Measurements from ENCODE around the gene DTNBP1.

Gene DTNBP1

DNA sequence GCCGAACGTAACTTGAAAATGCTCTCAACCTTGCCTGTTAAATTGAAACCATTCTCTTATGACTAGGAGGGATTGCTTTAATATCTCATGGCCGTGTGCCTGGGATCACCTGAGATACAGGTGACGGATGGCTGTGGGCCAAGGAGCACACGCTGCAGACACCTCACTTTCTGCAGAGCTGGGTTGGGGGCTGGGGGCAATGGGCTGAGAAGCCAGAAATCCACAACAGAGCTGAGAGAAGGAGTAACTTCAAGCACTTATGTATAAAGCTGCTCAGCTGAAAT, 170.9 kb downstream of the DTNBP1 start:
- H3K4me3 ChIP-seq (ENCODE audit: low read depth, low read length): no peak overlapping the region
- DNase-seq: no peak
- no peak for TF ChIP-seq CTCF (IDR thresholded peaks at IDR 0.05; ENCODE audit: low read depth, low read length, missing control alignments)
- no peak overlapping the region for H3K27ac ChIP-seq
- peaks cover 19% of the 10 kb centered on the region for H3K36me3 ChIP-seq (replicated peaks)
- H3K27me3 ChIP-seq (replicated peaks): no peaks in the 10 kb centered on the region
- in situ Hi-C loops (cut with HindIII; ENCODE audit: low pct_ligation_motif_present, low sequenced_read_pairs): no loop called here

- peak; percentile 60 for DNase-seq
- peak; percentile 99 for TF ChIP-seq CTCF (IDR thresholded peaks at IDR 0.05; ENCODE audit: low read depth, low read length, missing control alignments)
- H3K27me3 ChIP-seq (replicated peaks): no peaks in the 10 kb centered on the region
- H3K4me3 ChIP-seq (ENCODE audit: low read depth, low read length): no peak overlapping the region
- peaks cover 14% of the 10 kb centered on the region for H3K36me3 ChIP-seq (replicated peaks)
- in situ Hi-C loops (cut with HindIII; ENCODE audit: low pct_ligation_motif_present, low sequenced_read_pairs): no loop called here
- H3K27ac ChIP-seq: peak overlapping the region; percentile 19
These were observed 171.4 kb downstream of the DTNBP1 start for GRCh38 chr6:15491255-15491985.

DNA sequence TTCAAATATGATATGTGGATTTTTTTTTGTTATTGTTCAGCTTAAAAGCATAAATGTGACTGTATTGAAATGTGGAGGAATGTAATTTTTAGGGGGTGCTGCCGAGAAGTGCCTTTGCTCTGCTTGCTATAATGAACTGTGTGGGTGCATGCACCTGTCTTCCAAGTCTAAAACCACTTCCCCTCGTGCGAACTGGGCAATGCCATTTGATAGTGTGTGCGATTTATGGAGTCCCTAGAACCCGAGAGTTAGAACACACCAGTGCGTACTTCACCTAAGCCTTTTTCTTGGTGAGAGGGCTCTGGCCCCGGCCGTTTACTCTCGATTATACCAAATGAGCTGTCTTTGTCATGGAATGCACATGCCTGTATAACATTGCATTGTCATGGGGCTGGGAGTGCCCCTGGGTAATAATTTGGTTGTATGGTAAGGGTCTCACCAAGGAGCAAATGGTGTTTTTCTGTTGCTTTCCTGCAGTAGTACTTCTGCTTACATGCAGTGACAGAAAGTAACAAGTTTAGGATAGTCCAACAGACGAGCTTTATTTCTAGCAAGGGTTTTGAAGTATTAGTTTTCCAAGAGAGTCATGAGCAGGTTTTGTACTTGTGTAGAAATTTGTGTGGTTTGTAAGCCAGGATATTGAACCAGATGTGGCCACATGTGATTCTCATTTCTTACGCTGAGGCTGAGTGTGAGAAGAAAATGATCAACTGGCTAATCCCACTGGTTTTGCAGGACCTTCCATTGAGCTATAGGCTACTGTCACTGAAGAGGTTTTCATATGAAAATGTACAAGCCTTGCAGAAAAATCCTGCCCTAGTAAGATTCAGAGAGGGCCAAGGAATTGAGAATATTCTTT, 172.4 kb downstream of the DTNBP1 start:
- no peak overlapping the region for H3K27ac ChIP-seq

DNA sequence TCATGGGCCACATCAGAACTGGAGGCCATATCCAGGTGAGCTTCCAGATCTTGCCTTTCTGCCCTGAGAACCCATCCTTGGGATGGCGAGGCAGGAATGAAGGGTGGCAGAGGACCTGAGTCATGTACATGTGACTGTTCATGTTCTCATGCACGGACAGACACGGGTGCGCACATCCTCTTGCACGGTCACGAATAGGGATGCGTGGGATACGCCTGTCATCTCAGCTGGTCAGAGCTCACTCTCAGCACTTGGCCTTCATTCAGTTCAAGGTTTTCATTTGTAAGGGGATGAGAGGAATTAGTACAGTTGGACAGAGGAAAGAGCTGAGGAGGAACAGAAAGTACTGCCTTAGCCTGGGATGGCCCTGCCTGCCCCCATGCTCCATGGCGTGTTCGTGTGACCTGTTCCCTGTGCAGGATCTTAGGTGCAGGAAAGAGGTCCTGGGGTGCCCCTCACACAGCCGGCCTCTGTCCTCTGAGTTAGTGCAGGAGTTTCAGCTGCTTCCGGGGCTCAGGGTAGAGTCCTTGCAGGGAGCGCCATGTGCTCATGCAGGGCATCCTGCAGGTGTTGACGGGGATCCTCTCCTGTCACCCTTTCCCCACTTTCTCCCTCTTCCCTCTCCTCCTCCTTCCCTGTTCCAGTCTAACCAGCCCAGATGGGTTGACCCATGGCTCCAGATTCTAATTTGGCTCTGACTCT, 173.4 kb downstream of the DTNBP1 start:
- Histone ChIP-seq H3K36me3 (replicated peaks) (peaks cover 12% of the 10 kb centered on the region), H3K27ac (no peak overlapping the region), H3K27me3 (replicated peaks) (no peaks in the 10 kb centered on the region), H3K4me3 (ENCODE audit: low read depth, low read length) (no peak overlapping the region)
- no peak for DNase-seq
- TF ChIP-seq CTCF (IDR thresholded peaks at IDR 0.05; ENCODE audit: low read depth, low read length, missing control alignments): no peak
- in situ Hi-C loops (cut with HindIII; ENCODE audit: low pct_ligation_motif_present, low sequenced_read_pairs): no loop called here

More for the DNA sequence above, 172.4 kb downstream of the DTNBP1 start:
- in situ Hi-C loops (cut with HindIII; ENCODE audit: low pct_ligation_motif_present, low sequenced_read_pairs): no loop called here
- no peaks in the 10 kb centered on the region for H3K27me3 ChIP-seq (replicated peaks)
- H3K4me3 ChIP-seq (ENCODE audit: low read depth, low read length): no peak overlapping the region
- no peak for DNase-seq
- H3K36me3 ChIP-seq (replicated peaks): peaks cover 12% of the 10 kb centered on the region
- no peak for TF ChIP-seq CTCF (IDR thresholded peaks at IDR 0.05; ENCODE audit: low read depth, low read length, missing control alignments)

DNA sequence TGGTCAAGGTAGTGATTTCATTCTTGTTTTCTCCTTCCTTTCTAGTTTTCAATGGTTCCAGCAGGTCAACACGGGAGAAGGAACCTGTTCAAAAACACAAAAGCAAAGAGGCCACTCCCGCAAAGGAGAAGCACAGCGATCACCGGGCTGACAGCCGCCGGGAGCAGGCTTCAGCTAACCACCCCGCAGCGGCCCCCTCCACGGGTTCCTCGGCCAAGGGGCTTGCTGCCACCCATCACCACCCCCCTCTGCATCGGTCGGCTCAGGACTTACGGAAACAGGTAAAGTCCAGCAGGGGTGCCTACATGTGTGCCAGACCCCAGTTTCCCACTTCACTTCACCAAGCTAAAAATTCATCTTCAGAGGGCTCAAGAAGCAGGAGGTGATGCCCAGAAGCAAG, 175.6 kb downstream of the DTNBP1 start:
- Histone ChIP-seq H3K27ac (no peak overlapping the region), H3K27me3 (replicated peaks) (no peaks in the 10 kb centered on the region), H3K36me3 (replicated peaks) (peaks cover 12% of the 10 kb centered on the region), H3K4me3 (ENCODE audit: low read depth, low read length) (no peak overlapping the region)
- in situ Hi-C loops (cut with HindIII; ENCODE audit: low pct_ligation_motif_present, low sequenced_read_pairs): no loop called here
- no peak for DNase-seq
- no peak for TF ChIP-seq CTCF (IDR thresholded peaks at IDR 0.05; ENCODE audit: low read depth, low read length, missing control alignments)
